HG02970 (cell line): Measurements from ENCODE around the gene SORBS1.

Experiments used
- ATAC-seq: cut with Tn5 transposase; IDR thresholded peaks from one replicate; pipeline ENCODE4 v1.9.1; 2021; ENCODE audit warnings: mild to moderate bottlenecking, moderate library complexity, moderate number of reproducible peaks; ENCODE audit not compliant: unreplicated experiment, low FRiP score

The SORBS1 gene

GRCh38 chr10:95416270-95416669, 144.9 kb downstream of the SORBS1 start:
- ATAC-seq, result no peak

- no peak for ATAC-seq
Observed at GRCh38 chr10:95415621-95416031, 145.5 kb downstream of the SORBS1 start.

GRCh38 chr10:95414844-95415485, 146.2 kb downstream of the SORBS1 start:
- no peak for ATAC-seq

- no peak for ATAC-seq
Observed at GRCh38 chr10:95414016-95414830, 146.9 kb downstream of the SORBS1 start.

GRCh38 chr10:95413588-95413987, 147.6 kb downstream of the SORBS1 start:
- ATAC-seq, result no peak

- no peak for ATAC-seq
Observed at GRCh38 chr10:95411635-95412034, 149.5 kb downstream of the SORBS1 start.

GRCh38 chr10:95408983-95409873, 151.9 kb downstream of the SORBS1 start:
- ATAC-seq, result no peak

- ATAC-seq, result no peak
Observed at GRCh38 chr10:95408148-95408960, 152.8 kb downstream of the SORBS1 start.

GRCh38 chr10:95407546-95407945, 153.6 kb downstream of the SORBS1 start:
- ATAC-seq, result no peak

GRCh38 chr10:95406651-95407280, 154.4 kb downstream of the SORBS1 start:
- ATAC-seq, result no peak

GRCh38 chr10:95405655-95406054, 155.5 kb downstream of the SORBS1 start:
- ATAC-seq, result no peak

- no peak for ATAC-seq
Observed at GRCh38 chr10:95404864-95405263, 156.3 kb downstream of the SORBS1 start.

GRCh38 chr10:95404462-95404858, 156.7 kb downstream of the SORBS1 start:
- ATAC-seq, result no peak

GRCh38 chr10:95403700-95404461, 157.3 kb downstream of the SORBS1 start:
- ATAC-seq, result no peak

- ATAC-seq, result no peak
Observed at GRCh38 chr10:95401704-95402469, 159.3 kb downstream of the SORBS1 start.

- ATAC-seq, result no peak
Observed at GRCh38 chr10:95400787-95401186, 160.4 kb downstream of the SORBS1 start.

GRCh38 chr10:95399183-95399582, 162.0 kb downstream of the SORBS1 start:
- no peak for ATAC-seq

GRCh38 chr10:95397747-95398146, 163.4 kb downstream of the SORBS1 start:
- ATAC-seq, result no peak
